ENCODE results near the gene SERPINB12.

DNA sequence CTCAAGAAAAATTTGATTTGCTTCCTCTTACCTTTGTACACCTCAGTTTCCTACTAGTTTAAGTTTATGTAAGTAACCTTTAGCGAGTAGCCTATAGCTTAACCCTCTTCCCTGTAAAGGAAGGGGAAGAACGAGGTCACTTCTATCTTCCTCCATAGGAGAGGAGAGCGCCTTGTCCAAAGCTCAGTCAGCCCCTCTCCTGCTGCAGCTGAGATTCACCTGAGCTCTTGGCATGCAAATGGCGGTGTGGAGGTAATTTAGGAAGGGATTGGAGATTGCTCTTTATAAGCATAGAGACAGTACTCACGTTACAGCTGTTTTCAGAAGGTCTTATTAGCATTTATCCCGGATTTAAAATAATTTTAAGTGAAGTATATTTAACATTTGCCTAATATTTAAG, 27.8 kb upstream of the SERPINB12 start:
- TF ChIP-seq, protein P1, sequence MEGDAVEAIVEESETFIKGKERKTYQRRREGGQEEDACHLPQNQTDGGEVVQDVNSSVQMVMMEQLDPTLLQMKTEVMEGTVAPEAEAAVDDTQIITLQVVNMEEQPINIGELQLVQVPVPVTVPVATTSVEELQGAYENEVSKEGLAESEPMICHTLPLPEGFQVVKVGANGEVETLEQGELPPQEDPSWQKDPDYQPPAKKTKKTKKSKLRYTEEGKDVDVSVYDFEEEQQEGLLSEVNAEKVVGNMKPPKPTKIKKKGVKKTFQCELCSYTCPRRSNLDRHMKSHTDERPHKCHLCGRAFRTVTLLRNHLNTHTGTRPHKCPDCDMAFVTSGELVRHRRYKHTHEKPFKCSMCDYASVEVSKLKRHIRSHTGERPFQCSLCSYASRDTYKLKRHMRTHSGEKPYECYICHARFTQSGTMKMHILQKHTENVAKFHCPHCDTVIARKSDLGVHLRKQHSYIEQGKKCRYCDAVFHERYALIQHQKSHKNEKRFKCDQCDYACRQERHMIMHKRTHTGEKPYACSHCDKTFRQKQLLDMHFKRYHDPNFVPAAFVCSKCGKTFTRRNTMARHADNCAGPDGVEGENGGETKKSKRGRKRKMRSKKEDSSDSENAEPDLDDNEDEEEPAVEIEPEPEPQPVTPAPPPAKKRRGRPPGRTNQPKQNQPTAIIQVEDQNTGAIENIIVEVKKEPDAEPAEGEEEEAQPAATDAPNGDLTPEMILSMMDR (IDR thresholded peaks at IDR 0.05): no peak
- no peak for TF ChIP-seq POLR2A (IDR thresholded peaks at IDR 0.05)
- TF ChIP-seq POLR2AphosphoS5 (IDR thresholded peaks at IDR 0.05): no peak
